ENCODE data around the gene ASPG. TPM values are rescaled to one million over a fixed set of nuclear protein-coding genes. Genes with fewer than 3 reads are reported as not detected.

Gene ASPG
- polyA plus RNA-seq, 1 experiment = 0.12 TPM

GRCh38 chr14:104107101-104107581, 21.6 kb downstream of the ASPG start:
- ChIA-PET CTCF (no interaction called here), POLR2A (no interaction called here)
- Histone ChIP-seq H3K4me3 (ENCODE audit: low read depth, low read length) (no peak overlapping the region), H3K27me3 (ENCODE audit: control insufficient read depth, insufficient read depth, low read length) (no peaks in the 10 kb centered on the region), H3K36me3 (ENCODE audit: control insufficient read depth, insufficient read depth, low read length) (no peaks in the 10 kb centered on the region)
- no peak for TF ChIP-seq CTCF (IDR thresholded peaks at IDR 0.05; ENCODE audit: insufficient read depth, low read depth, low read length)
- DNase-seq (ENCODE audit: low read depth) = no peak

- POLR2A ChIA-PET = no interaction called here
- TF ChIP-seq CTCF (IDR thresholded peaks at IDR 0.05; ENCODE audit: insufficient read depth, low read depth, low read length) = no peak
Observed at GRCh38 chr14:104107611-104108569, 22.4 kb downstream of the ASPG start.

GRCh38 chr14:104108570-104109541, 23.4 kb downstream of the ASPG start:
- H3K36me3 ChIP-seq (ENCODE audit: control insufficient read depth, insufficient read depth, low read length) = no peaks in the 10 kb centered on the region
- TF ChIP-seq CTCF (IDR thresholded peaks at IDR 0.05; ENCODE audit: insufficient read depth, low read depth, low read length) = no peak
- POLR2A ChIA-PET = no interaction called here
- H3K4me3 ChIP-seq (ENCODE audit: low read depth, low read length) = no peak overlapping the region
- no peak for DNase-seq (ENCODE audit: low read depth)
- CTCF ChIA-PET = interaction anchor here (1.1 kb wide), 1 partner anchor 11 kb away, joined by 3 read pairs; no protein-coding TSS in a partner anchor
- H3K27me3 ChIP-seq (ENCODE audit: control insufficient read depth, insufficient read depth, low read length) = no peaks in the 10 kb centered on the region

More at GRCh38 chr14:104107611-104108569, 22.4 kb downstream of the ASPG start:
- no peak for DNase-seq (ENCODE audit: low read depth)
- H3K4me3 ChIP-seq (ENCODE audit: low read depth, low read length) = no peak overlapping the region
- CTCF ChIA-PET = no interaction called here
- H3K36me3 ChIP-seq (ENCODE audit: control insufficient read depth, insufficient read depth, low read length) = no peaks in the 10 kb centered on the region
- H3K27me3 ChIP-seq (ENCODE audit: control insufficient read depth, insufficient read depth, low read length) = no peaks in the 10 kb centered on the region

- no peaks in the 10 kb centered on the region for H3K27me3 ChIP-seq (ENCODE audit: control insufficient read depth, insufficient read depth, low read length)
- TF ChIP-seq CTCF (IDR thresholded peaks at IDR 0.05; ENCODE audit: insufficient read depth, low read depth, low read length) = no peak
- H3K36me3 ChIP-seq (ENCODE audit: control insufficient read depth, insufficient read depth, low read length) = no peaks in the 10 kb centered on the region
- CTCF ChIA-PET = interaction anchor here (1.1 kb wide), 1 partner anchor 10 kb away, joined by 3 read pairs; no protein-coding TSS in a partner anchor
- POLR2A ChIA-PET = no interaction called here
- no peak for DNase-seq (ENCODE audit: low read depth)
- H3K4me3 ChIP-seq (ENCODE audit: low read depth, low read length) = no peak overlapping the region
Observed at GRCh38 chr14:104109731-104110361, 24.3 kb downstream of the ASPG start.
